IPS DF 4.7 (cell line): ENCODE data around the gene ESF1.
"Not testable (repeated sequence)": the region's sequence is repeated elsewhere in the genome, so short reads cannot be mapped to it uniquely, and the experiment has no call there.

ENCODE experiments used
- DNase-seq: peaks from one replicate; pipeline ENCODE4 v3.0.0-alpha.2; 2013; ENCODE audit warnings: low spot score; ENCODE audit errors: extremely low read depth

Gene ESF1

GRCh38 chr20:13788167-13788834 is 3.6 kb upstream of the ESF1 start:
- DNase-seq: no peak

GRCh38 chr20:13786143-13786828 is 1.6 kb upstream of the ESF1 start:
- DNase-seq: no peak

DNA sequence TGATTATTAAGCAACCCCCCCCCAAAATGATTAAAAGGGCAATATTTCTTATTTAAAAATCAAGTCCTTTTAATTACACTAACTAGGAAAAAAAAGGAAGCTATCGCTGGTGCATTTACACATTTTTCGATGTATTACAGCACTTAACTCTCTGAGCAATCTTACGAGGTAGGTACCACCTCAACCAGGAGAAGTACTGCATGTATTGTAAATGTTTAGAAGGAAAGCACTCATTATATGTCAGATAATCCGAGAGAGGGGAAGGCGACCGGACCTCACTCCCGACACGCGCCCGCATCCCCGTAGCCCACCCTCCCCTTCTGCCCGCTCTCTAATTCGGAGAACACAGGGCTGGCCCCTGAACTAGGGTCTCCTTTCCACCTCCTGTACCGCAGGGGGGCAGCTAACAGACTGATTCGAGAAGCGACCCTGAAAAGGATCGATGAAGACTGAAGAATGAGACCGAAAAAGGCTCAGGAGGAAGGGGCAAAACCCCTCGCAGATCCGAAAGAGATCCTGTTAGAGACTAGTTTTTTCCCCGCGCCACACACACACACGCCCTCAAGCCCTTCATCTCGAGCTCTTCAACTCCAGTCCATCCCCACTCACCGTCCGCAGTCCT is 337 bp downstream of the ESF1 start:
- no peak for DNase-seq

GRCh38 chr20:13783528-13783927 is 1.2 kb downstream of the ESF1 start:
- DNase-seq: no peak

- DNase-seq: no peak
Observed at GRCh38 chr20:13778827-13779226, 5.9 kb downstream of the ESF1 start.

DNA sequence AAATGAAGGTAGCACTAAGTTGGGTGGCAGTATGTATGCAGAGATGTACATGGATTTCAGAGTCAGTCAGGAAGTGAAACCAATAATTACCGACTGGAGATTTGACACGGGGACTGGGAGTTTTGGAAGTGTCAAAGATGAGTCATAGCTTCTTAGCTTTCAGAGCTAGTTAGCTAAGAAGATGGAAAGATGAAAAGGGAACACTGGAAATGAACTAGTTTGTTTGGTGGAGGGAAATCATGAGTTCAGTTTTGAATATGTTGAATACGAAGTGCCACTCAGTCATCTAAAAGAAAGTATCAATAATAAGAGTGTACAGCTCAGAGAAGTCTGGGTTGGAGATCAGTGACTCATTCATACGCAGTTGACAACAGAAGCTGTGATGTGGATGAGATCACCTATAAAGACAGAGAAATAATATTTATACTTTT is 7.5 kb downstream of the ESF1 start:
- DNase-seq: no peak

GRCh38 chr20:13775867-13776266 is 8.9 kb downstream of the ESF1 start:
- DNase-seq: no peak

DNA sequence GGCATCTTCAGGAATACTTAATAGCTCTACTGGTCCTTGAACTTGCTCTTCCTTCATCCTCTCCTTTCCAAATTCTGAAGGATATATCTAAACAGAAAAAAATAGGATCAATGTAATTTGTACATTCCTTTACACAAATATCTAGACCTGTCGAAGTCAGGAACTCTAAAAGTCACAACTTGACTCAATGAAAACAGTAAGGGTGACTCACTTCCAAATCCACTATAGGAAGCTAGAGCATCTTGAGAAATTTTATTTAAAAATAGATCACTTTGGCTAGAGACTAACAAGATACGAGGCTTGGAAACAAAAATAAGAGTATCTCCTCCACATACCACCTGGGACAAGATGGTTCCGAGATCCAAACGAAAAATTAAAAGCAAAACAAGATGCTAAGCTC is 12.2 kb downstream of the ESF1 start:
- no peak for DNase-seq

GRCh38 chr20:13771853-13772453 is 12.8 kb downstream of the ESF1 start:
- no peak for DNase-seq

GRCh38 chr20:13770141-13770540 is 14.6 kb downstream of the ESF1 start:
- DNase-seq: no peak

- DNase-seq: no peak
Observed at GRCh38 chr20:13765868-13766416, 18.8 kb downstream of the ESF1 start.

DNA sequence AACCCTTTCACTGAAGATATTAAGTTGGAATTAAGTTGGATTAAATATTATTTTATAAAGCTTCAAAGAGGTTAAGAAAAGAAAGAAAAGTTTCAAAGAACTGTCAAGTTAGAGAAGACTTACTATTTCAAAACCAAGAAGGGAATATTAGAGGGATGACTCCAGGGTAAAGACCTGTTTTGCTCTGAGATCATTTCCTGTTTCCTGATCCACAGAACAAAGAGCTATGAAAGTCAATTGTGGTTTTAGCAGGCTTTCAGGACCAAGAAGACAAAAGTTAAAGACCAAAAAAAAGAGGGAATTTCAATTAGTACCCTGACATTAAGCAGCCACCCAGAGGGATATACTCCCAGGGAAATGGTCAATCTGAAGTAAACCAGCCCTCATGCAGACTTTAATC is 19.4 kb downstream of the ESF1 start:
- no peak for DNase-seq

GRCh38 chr20:13760451-13760946 is 24.2 kb downstream of the ESF1 start:
- DNase-seq: not testable (repeated sequence)

- DNase-seq: no peak
Observed at GRCh38 chr20:13758884-13759283, 25.8 kb downstream of the ESF1 start.

DNA sequence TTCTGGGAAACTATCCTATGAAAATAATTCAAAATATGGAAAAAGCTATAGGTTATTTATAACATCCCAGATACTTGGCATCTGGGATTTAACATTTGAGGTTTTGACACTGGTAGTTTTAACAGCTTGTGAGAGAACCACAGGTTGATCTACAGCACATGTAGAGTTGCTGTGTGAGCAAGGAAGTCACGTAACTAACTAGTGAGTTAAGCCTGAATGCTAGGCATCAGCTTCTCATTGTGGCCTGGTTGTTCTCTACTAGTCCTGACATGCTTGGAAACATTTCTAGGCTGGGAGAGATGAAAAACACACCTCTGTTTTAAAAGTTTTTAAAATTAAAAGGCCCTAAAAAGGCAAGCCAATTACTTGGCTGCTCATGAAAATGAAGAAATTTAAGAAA is 28.2 kb downstream of the ESF1 start:
- no peak for DNase-seq

DNA sequence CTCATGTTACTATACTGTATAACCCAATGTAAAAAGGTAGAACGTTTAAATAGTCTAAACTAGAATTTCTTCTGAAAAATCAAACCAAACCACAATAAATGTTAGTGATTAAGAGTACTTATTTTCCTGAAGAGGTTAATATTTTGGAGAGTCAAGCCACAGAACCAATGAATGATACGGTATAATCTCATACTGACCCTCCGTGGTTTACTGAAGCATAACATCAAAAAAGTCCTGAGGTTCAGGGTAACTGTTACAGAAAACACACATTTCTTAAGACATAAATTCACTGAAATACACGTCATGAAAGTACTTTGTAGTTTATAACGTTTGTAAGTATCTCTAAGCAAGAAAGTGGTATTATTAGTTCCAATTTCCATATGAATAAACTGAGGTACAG is 28.9 kb downstream of the ESF1 start:
- DNase-seq: no peak

- no peak for DNase-seq
Observed at GRCh38 chr20:13753436-13754036, 31.2 kb downstream of the ESF1 start.

DNA sequence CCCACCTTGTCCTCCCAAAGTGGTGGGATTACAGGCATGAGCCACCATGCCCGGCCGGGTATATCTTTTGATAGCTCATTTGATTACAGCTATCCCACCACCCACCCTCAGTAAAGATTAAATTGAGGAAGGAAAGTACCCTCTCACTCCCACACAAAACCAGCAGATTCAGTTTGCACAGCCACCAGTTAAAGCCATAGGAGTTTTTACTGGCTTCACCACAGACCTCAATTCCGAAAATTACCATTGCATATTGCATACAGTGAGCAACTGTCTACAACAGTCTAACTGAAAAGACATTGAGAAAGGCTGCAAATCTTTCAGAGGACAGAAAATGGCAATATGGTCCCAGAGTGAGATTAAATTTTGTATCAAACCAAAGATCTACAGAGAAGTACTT is 34.9 kb downstream of the ESF1 start:
- no peak for DNase-seq

GRCh38 chr20:13745784-13746183 is 38.9 kb downstream of the ESF1 start:
- no peak for DNase-seq

GRCh38 chr20:13744352-13744751 is 40.4 kb downstream of the ESF1 start:
- no peak for DNase-seq

- no peak for DNase-seq
Observed at GRCh38 chr20:13741879-13742278, 42.8 kb downstream of the ESF1 start.
